ENCODE results near the gene DEXI.
"Not testable (repeated sequence)": the region's sequence is repeated elsewhere in the genome, so short reads cannot be mapped to it uniquely, and the experiment has no call there.

The DEXI gene

GRCh38 chr16:10940501-10941079 is 1.7 kb downstream of the DEXI start:
- no peak for FAIRE-seq

DNA sequence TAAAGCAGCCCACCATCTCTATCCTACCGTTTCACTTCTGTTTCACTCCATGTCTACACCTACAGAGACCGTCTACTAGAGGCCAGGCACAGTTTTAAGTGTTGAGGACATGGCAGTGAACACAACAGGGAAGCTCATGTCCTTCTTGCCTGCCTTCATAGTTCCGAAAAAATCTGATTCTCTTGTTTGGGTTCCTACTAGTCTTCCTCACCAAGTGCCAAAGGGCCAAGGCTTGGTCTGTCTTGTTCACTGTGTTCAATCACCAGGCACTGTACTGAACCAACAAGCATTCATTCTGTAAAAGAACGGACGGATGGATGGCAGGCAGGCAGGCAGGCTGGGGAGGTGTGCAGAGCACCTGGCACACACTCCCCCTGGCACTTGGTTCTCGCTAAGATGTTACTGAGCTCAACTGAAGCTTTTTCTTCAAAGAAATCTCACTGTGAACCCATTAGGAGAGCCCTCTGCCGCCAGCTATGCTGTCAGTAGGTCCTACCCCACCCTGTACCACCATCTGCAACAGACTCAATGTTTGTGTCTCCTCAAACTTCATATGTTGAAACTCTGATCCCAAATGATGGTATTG is 2.5 kb downstream of the DEXI start:
- no peak for FAIRE-seq

GRCh38 chr16:10938796-10939648 is 3.2 kb downstream of the DEXI start:
- FAIRE-seq = no peak

- no peak for FAIRE-seq
Measured at GRCh38 chr16:10938321-10938720, 3.9 kb downstream of the DEXI start.

GRCh38 chr16:10937068-10937859 is 5.0 kb downstream of the DEXI start:
- no peak for FAIRE-seq

- FAIRE-seq = no peak
Measured at GRCh38 chr16:10936272-10936984, 5.8 kb downstream of the DEXI start.

DNA sequence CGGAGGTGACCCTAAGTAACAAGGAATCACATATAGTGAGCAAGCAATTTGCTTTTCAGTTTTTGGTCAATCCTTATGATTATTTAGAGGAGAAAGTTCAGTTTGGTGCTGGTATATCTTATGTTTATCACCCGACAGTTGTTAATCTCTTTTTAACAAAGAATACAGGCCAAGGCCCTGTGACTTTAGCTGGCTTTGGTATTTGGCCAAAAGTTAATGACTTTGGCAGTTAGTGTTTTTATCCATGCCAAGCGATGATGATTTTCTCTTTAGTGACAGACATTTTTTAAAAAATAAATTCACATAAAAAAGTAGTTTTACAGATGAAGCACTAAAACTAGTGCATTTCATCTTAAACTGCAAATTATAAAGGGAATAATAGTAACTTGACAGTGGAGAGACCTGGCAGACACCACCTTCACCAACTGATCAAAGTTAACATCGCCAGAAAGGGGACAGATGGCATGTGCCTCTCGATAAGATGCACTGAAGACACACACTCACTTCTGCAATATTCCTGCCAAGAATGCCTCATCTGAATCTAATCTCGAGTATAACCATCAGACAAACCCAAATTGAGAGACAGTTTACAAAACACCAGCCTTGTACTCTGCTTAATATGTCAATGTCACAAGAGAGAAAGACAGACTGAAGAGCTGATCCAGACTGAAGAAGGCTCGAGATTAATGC is 6.9 kb downstream of the DEXI start:
- no peak for FAIRE-seq

GRCh38 chr16:10934325-10935107 is 7.8 kb downstream of the DEXI start:
- FAIRE-seq = no peak

- FAIRE-seq = no peak
Measured at GRCh38 chr16:10933865-10934264, 8.4 kb downstream of the DEXI start.

DNA sequence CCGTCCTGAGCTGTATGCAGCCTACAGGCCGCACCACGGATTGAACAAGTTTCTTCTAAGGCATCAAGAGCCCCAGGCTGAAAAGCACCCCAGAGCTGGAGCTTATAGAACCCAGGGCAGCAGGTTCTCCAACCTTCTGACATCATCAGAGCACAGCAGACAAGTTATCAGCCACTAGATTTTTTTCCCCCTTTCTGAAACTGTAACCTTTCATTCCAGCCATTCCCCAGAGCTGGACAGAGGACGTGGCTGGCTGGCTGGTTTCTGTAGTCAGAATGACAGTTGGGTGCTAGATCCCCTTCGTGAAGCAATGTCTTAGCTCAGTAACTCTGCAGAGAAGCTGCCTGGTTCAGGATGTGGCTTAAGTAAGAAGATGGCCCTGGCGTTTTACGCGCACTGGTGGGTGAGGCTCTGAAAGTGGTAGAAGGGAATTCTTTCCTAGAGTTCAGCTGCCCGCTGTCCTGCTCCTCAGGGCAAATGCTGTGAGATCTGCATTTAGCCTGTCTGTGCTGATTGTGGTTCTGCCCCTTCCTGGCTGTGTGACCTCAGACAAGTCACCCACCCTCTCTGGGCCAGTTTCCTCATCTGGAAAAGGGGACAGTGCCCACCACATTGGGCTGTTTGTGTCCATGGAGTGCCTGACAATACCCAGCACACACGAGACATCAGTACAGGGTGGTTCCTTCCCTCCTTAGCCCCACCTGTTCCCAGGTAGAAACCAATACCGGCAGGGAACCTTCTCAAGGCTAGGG is 9.1 kb downstream of the DEXI start:
- no peak for FAIRE-seq

- FAIRE-seq = no peak
Measured at GRCh38 chr16:10931977-10932632, 10.2 kb downstream of the DEXI start.

DNA sequence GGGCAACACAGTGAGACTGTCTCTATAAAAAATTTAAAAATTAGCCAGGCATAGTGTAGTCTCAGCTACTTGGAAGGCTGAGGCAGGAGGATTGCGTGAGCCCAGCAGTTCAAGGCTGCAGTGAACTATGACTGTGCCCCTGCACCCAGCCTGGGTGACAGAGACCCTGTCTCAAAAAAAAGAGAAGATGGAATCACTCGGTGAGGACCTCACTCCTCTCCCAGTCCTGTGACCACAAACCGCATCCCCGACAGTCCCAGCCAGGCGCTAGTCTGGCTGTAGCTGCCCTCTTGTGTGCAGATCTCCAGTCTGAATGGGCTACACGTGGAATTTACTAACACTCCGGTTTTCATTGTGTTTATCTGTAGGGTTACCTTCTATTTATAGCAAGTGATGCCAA is 11.1 kb downstream of the DEXI start:
- no peak for FAIRE-seq

- FAIRE-seq = no peak
Measured at GRCh38 chr16:10930755-10931093, 11.5 kb downstream of the DEXI start.

DNA sequence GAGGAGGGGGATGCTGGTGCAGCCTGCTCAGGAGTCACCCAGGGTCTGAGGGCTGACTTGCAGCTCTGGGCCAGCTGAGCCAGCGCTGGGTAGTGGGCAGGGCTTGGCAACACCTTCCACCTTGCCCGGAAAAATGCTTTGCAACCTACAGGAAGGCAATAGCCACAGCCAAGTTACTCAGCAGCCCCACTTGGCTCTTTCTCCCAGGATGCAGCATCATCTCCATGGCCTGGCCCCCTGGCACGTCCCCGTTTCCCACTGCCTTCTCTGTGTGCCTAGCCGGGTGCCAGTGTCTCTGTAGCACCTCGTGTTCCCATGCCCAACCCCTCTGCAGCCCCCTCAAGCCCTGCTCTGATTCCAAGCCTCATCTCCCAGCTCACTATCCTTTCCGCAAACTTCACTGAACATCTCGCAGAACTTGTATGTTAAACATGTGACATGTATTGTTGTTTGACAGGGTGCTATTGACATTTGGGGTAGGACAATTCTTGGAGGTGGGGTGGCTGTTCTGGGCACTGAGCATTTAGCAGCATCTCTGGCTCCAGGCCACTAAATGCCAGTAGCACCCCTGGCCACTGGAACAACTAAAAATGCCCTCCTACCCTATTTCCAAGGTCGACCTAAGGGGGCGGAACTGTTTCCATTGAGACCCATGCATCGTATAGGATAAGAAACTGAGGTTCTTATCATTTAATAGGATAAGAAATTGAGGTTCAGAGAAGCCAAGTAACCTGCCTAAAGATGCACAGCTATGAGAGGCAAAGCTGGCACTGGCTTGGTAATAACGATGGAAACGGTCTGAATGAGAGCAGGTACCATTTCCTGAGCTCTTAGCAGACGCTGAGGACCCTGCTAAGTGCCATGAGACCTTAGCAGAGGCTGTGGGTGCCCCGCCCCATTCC is 12.2 kb downstream of the DEXI start:
- FAIRE-seq = no peak

- FAIRE-seq = not testable (repeated sequence)
Measured at GRCh38 chr16:10929097-10929496, 13.2 kb downstream of the DEXI start.

DNA sequence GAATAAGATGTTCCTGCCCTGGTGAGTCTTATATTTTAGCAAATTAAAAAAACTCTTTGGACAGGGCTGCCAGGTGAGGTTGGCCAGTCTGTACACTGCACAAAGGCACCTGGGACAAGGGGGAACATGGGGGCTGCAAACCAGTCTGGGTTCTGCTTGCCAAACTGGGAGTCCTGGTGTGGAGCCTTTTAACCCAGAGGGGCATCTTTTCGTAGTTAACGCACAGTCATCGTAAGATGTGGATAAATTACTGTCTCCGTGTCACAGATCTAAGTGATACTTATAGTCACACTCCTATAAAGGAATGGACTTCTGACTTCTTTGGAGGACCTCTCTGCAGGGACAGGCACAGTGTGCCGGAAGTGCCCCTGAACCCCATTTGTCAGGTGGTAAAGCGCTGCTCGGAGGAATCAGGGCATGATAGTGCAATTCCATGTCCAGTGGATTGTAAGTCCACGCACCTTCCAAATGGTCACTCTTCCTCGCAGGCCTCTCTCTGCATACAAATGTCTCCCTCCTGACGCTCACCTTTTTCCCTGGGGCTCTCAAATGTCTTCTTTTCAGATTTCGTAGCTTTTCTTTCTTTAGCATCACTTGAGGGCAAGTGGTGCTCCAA is 14.7 kb downstream of the DEXI start:
- no peak for FAIRE-seq

GRCh38 chr16:10926867-10927266 is 15.4 kb downstream of the DEXI start:
- FAIRE-seq = no peak

- FAIRE-seq = no peak
Measured at GRCh38 chr16:10926094-10926493, 16.2 kb downstream of the DEXI start.

Measured in TTC549 (cell line).